ENCODE results near the gene DERL3.

DERL3 gene

DNA sequence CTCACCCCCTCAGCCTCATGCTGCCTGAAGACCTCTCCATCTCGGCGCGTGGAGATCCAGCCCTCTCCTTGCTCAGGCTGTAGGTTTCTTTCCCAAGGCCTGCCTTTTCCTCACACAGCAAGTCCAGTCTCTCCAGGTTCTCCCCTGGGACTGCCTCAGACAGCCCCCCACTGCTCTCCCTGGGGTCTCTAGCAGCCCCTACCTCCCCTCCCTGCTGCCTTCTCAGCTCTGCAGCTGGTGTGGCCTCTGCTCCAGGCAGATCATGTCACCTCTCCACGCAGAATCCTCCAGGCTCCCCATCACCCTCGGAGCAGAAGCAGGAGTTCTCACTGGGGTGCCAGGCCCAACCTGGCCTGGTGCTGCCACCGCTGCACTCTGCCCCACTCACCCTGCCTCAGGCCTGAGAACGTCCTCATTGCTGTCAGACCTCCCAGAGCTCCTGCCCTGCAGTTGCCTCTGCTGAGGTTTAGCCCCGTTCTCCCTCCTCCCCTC is 36.9 kb downstream of the DERL3 start:
- DNase-seq (ENCODE audit: low read depth in 2 of 2): no peak

DNA sequence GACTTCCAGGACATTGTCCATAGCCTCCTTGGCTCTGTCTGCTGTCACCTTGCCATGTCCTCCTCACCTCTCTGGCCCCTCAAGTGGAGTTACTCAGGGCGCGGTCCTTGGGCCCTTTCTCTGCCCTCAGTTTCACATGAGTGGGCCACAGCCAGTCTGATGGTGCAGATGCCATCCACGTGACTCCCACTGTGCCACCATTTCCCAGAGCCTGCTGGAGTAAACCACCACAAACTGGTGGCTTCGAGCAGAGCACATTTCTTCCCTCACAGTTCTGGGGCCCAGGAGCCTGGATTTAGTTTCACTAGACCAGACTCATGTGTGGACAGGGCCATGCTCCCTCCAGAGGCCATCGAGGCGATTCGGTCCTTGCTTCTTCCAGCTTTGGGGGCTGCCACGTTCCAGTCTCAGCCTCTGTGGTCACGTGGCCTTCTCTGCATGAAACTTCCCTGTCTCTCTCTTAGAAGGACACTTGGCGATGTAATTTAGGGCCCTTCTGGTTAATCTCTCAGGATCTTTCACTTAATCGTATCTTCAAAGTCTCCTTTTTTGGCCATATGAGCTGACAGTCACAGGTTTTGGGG is 37.5 kb downstream of the DERL3 start:
- DNase-seq (ENCODE audit: low read depth in 2 of 2): no peak

GRCh38 chr22:23800297-23801237 is 38.2 kb downstream of the DERL3 start:
- DNase-seq (ENCODE audit: low read depth in 2 of 2): no peak

GRCh38 chr22:23796461-23796860 is 42.3 kb downstream of the DERL3 start:
- no peak for DNase-seq (ENCODE audit: low read depth in 2 of 2)

DNA sequence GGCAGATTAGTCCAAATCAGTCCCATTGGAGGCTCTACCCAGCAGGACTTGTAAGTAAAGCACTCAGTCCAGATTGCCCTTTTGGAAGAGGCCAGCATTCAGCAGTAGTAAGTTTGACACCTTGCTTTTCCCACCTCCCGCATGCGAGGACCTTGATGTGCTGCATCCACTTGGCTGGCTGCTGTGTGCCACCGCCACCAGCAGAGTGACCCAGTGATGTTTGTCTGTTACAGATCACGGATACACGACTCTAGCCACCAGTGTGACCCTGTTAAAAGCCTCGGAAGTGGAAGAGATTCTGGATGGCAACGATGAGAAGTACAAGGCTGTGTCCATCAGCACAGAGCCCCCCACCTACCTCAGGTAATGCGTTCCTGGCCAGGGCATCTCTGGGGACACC is 45.5 kb downstream of the DERL3 start:
- DNase-seq (ENCODE audit: low read depth in 2 of 2): no peak

- DNase-seq (ENCODE audit: low read depth in 2 of 2): no peak
Measured at GRCh38 chr22:23791738-23792645, 46.8 kb downstream of the DERL3 start.

DNA sequence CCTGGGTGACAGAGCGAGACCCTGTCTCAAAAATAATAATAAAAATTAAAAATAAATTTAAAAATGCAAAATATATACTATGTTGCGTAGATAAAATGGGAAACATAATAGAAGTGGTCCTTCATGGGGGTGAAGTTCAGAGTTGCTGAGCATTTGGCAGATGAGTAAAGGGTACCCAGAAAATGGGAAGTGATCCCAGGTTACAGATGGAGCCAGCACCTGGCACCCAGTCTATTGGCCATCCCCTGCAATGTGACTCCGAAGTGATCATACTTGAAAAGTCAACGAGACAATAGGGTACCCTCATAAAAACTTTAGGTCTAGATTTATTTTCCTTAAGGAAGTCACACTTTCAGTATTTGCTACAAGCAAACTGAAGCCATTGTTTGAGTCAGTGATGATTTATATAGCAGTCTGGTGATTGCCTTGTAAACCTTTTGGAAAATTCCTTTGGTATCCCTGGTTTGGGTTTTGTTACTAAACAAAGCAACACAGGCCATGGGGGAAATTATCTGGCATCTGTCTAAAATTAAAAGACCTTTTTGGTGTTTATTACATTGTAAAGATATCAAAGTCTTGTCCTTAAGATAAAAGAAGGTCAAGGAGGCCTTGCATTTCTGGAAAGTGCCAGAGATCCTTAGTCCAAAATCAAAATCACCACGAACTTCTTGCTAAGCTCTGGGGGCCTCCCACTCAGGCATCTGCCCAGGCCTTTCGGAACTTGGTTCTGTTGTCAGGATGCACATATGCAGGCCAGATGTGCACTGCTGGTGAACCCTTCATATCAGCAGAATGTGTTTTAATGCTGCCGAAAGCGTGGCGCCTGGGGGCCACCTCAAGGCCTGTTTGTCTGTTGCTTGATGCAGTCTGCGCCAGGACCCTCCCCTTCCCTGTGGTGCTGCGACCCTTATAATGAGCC is 47.7 kb downstream of the DERL3 start:
- DNase-seq (ENCODE audit: low read depth in 2 of 2): no peak

- DNase-seq (ENCODE audit: low read depth in 2 of 2): no peak
Measured at GRCh38 chr22:23789638-23790037, 49.2 kb downstream of the DERL3 start.

DNA sequence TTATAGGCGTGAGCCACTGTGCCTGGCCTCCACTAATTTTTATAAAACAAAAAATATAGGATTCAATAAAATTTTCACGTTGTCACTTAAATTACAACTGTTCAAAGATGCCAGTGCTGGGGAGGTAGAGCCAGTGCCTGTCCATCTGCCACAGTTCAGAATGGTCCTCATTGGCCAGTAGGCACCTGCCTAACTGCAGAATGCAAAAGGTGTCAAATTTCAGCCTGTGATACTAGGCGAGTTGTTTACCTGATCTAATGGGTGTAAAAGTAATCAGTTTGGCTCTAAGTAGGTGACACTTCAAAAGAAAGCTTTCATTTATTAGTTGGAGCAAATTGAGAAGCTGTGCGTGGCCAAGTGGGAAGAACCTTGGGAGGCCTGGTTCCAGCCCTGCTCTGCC is 49.7 kb downstream of the DERL3 start:
- DNase-seq (ENCODE audit: low read depth in 2 of 2): no peak

DNA sequence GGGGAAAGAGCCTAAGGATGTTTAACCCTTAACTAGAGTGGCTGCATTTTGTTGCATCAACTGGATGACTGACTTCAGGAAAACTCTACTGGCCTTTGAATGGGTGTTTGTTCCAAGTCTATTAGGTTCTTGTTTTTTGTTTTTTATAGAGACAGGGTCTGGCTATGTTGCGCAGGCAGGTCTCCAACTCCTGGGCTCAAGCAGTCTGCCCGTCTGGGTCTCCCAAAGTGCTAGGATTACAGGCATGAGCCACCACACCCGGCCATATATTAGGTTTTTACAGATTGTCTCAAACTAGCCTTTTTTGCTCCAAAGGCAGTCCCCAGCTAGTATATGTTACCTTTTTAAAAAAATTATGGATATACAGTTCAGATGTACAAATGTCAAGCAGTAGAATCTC is 50.9 kb downstream of the DERL3 start:
- no peak for DNase-seq (ENCODE audit: low read depth in 2 of 2)

DNA sequence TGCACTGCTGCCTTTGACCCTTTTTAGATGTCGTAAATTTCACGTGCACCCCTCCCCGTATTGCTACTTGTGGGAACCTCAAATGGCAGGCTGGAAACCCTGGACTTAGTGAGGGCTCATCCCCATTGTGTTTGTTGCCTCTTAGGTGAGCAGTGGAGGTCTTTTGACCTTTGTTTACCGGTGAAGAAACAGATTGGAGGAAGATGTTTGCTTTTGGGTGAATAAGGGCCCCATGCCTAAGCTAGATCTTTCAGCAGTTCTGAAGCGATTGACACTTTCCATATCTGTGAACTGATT is 51.3 kb downstream of the DERL3 start:
- DNase-seq (ENCODE audit: low read depth in 2 of 2): no peak

DNA sequence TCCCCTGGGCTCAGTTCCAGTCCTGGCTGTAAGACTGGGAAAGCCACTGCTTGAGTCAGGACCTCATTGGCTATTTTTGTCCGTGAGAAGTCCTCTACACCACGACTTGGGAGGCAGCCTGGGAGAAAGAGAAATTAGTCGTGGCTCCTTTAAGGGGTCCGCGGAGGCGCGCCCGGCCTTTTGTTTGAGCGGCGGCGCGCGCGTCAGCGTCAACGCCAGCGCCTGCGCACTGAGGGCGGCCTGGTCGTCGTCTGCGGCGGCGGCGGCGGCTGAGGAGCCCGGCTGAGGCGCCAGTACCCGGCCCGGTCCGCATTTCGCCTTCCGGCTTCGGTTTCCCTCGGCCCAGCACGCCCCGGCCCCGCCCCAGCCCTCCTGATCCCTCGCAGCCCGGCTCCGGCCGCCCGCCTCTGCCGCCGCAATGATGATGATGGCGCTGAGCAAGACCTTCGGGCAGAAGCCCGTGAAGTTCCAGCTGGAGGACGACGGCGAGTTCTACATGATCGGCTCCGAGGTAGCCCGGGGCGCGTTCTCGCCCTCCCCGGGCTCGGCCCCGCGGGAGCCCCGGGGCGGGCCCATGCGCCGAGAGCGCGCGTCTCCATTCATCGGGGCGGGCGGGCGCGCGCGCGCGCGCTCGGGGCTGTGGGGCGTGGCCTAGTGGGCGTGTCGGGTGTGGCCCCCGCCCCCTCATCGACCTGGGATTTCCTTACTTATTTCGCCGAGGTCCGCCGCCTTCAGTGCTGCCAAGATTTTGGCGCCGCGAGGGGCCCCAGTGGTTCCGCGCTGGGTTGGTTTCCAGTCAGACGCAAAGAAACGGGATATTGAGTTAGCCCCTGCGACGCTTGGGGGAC is 51.8 kb downstream of the DERL3 start, which contains the start of gene SMARCB1:
SMARCB1 (plus strand) TSS at position 215 of the 848 bp plus-strand sequence; CDS start at position 419, 204 bp downstream.
- DNase-seq (ENCODE audit: low read depth in 2 of 2): peak; percentile 82

- DNase-seq (ENCODE audit: low read depth in 2 of 2): no peak
Measured at GRCh38 chr22:23786261-23786710, 52.5 kb downstream of the DERL3 start.

Measured in stimulated activated CD8-positive, alpha-beta memory T cell treated with anti-CD3 and anti-CD28 coated beads, Interleukin-15, amount 100 ng/mL, for 48 hours (primary cell).